ENCODE results near the gene TRIM31.

DNA sequence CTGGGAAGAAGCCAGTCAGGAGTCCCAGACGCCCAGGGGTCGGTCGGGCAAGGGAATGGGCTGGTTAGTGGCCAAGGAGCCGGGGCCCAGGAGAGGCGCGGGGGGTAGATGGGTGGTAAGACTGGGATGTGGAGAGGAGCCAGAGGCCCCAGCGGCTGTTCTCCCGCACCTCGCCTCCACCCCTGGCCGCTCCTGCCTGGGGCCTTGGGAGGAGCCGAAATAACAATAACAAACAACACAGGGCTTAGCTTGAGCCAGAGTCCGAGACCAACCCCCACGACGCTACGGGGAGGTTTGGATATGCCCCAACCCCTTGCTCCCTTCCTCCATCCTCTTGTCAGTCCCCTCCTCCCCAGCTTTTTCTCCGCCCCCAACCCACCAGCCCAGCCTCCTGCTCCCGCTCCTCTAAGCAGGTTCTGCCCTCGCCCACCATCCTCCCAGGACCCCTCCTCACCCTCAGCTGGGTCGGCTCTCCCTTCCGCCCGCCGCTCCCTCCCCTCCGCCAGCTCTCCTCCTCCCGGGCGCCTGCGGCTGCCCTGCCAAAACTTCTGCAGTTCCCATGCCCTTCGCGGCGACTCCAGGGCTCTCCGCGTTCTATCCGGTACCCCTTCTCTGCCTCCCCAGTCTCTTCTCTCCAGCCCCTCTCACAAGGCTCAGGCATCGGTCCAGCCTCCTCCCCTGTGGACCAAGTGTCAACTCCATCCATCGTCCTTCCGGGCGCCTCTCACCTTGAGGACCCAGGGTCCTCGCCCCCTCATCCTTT is 38.4 kb downstream of the TRIM31 start:
- TF ChIP-seq POLR2A (IDR thresholded peaks at IDR 0.05) = no peak
- TF ChIP-seq, protein P1, sequence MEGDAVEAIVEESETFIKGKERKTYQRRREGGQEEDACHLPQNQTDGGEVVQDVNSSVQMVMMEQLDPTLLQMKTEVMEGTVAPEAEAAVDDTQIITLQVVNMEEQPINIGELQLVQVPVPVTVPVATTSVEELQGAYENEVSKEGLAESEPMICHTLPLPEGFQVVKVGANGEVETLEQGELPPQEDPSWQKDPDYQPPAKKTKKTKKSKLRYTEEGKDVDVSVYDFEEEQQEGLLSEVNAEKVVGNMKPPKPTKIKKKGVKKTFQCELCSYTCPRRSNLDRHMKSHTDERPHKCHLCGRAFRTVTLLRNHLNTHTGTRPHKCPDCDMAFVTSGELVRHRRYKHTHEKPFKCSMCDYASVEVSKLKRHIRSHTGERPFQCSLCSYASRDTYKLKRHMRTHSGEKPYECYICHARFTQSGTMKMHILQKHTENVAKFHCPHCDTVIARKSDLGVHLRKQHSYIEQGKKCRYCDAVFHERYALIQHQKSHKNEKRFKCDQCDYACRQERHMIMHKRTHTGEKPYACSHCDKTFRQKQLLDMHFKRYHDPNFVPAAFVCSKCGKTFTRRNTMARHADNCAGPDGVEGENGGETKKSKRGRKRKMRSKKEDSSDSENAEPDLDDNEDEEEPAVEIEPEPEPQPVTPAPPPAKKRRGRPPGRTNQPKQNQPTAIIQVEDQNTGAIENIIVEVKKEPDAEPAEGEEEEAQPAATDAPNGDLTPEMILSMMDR (IDR thresholded peaks at IDR 0.05) = no peak

Measured in thyroid gland (tissue), 4 donors.